Mesendoderm (in vitro differentiated cells): ENCODE measurements around the gene CNTN5.

Source experiments
- DNase-seq: peaks from one replicate; pipeline ENCODE4 v3.0.0; 2013
- H2AK5ac ChIP-seq: 2 replicates; pipeline ENCODE4 v1.6.1; 2013; ENCODE audit warnings: low read length, inconsistent platforms
- H2BK120ac ChIP-seq: 2 replicates; pipeline ENCODE4 v1.6.1; 2013; ENCODE audit warnings: low read depth, mild to moderate bottlenecking, low read length, moderate library complexity, mixed read lengths
- H2BK15ac ChIP-seq: replicated peaks from 2 replicates; pipeline ENCODE4 v1.6.1; 2013; ENCODE audit warnings: low read depth, mild to moderate bottlenecking, moderate library complexity
- H2BK5ac ChIP-seq: 2 replicates; pipeline ENCODE4 v1.6.1; 2013; ENCODE audit warnings: low read length, inconsistent platforms
- H3K18ac ChIP-seq: 2 replicates; pipeline ENCODE4 v1.6.1; 2013; ENCODE audit warnings: mild to moderate bottlenecking, low read length, mixed read lengths
- H3K23ac ChIP-seq: one replicate; pipeline ENCODE4 v1.6.1; 2013; ENCODE audit warnings: low read length
- H3K27ac ChIP-seq: 2 replicates; pipeline ENCODE4 v1.5.1; 2013; ENCODE audit warnings: low read depth, mild to moderate bottlenecking, inconsistent platforms, low read length, moderate library complexity
- H3K27me3 ChIP-seq: 2 replicates; pipeline ENCODE4 v1.6.1; 2013; ENCODE audit warnings: low read length, control low read depth, mild to moderate bottlenecking, inconsistent platforms; ENCODE audit not compliant: insufficient read depth, poor library complexity
- H3K36me3 ChIP-seq: 2 replicates; pipeline ENCODE4 v1.6.1; 2013; ENCODE audit warnings: low read length, inconsistent platforms; ENCODE audit not compliant: control insufficient read depth, insufficient read depth
- H3K4ac ChIP-seq: one replicate; pipeline ENCODE4 v1.6.1; 2013; ENCODE audit warnings: low read depth, mild to moderate bottlenecking, low read length, moderate library complexity
- H3K4me1 ChIP-seq: 2 replicates; pipeline ENCODE4 v1.6.1; 2013; ENCODE audit warnings: low read depth, low read length, inconsistent platforms; ENCODE audit not compliant: control insufficient read depth
- H3K4me2 ChIP-seq: 2 replicates; pipeline ENCODE4 v1.6.1; 2013; ENCODE audit warnings: low read length
- H3K4me3 ChIP-seq: 2 replicates; pipeline ENCODE4 v1.5.1; 2013; ENCODE audit warnings: mild to moderate bottlenecking, low read length
- H3K56ac ChIP-seq: one replicate; pipeline ENCODE4 v1.6.1; 2013; ENCODE audit warnings: low read length
- H3K79me1 ChIP-seq: 2 replicates; pipeline ENCODE4 v1.6.1; 2013; ENCODE audit warnings: low read length, inconsistent platforms
- H3K79me2 ChIP-seq: 2 replicates; pipeline ENCODE4 v1.6.1; 2013; ENCODE audit warnings: mild to moderate bottlenecking, low read length; ENCODE audit not compliant: control insufficient read depth, insufficient read depth
- H3K9ac ChIP-seq: 2 replicates; pipeline ENCODE4 v1.6.1; 2013; ENCODE audit warnings: low read length, inconsistent platforms
- H4K5ac ChIP-seq: one replicate; pipeline ENCODE4 v1.6.1; 2013; ENCODE audit warnings: low read length
- H4K8ac ChIP-seq: one replicate; pipeline ENCODE4 v1.6.1; 2013; ENCODE audit warnings: low read depth, mild to moderate bottlenecking, control low read depth, low read length, moderate library complexity
- WGBS: extraction: QIAGEN DNeasy Blood & Tissue Kit; methylation state at CpG from one replicate; pipeline ENCODE4 v1.1.7; 2013; ENCODE audit warnings: low lambda C conversion rate, missing lambda C conversion rate; ENCODE audit not compliant: insufficient coverage; ENCODE audit errors: extremely low coverage; 5-methylcytosine and 5-hydroxymethylcytosine counted together

The CNTN5 gene

GRCh38 chr11:99406345-99406744 is 385.6 kb downstream of the CNTN5 start:
- H3K4me1 ChIP-seq: no peaks in the 10 kb centered on the region
- no peak overlapping the region for H3K4me3 ChIP-seq

GRCh38 chr11:99410636-99411035 is 389.9 kb downstream of the CNTN5 start:
- no peak overlapping the region for H3K18ac ChIP-seq
- no peaks in the 10 kb centered on the region for H3K79me1 ChIP-seq
- H3K4me3 ChIP-seq: no peak overlapping the region
- no peak overlapping the region for H2BK15ac ChIP-seq
- H3K79me2 ChIP-seq: no peaks in the 10 kb centered on the region
- no peak overlapping the region for H3K56ac ChIP-seq
- H2BK120ac ChIP-seq: no peak overlapping the region
- no peak overlapping the region for H3K9ac ChIP-seq
- no peak overlapping the region for H2AK5ac ChIP-seq
- no CpG with 5 or more reads among the region's 3 CpGs for WGBS
- H4K8ac ChIP-seq: no peak overlapping the region
- no peak overlapping the region for H3K27ac ChIP-seq
- no peaks in the 10 kb centered on the region for H3K36me3 ChIP-seq
- H2BK5ac ChIP-seq: no peak overlapping the region
- H3K4me2 ChIP-seq: no peak overlapping the region
- H3K4me1 ChIP-seq: no peaks in the 10 kb centered on the region
- no peak overlapping the region for H3K23ac ChIP-seq
- no peak for DNase-seq
- no peak overlapping the region for H3K4ac ChIP-seq
- no peak overlapping the region for H4K5ac ChIP-seq
- H3K27me3 ChIP-seq: no peaks in the 10 kb centered on the region

More at GRCh38 chr11:99406345-99406744, 385.6 kb downstream of the CNTN5 start:
- H2BK120ac ChIP-seq: no peak overlapping the region
- no CpG with 5 or more reads among the region's 2 CpGs for WGBS
- H3K23ac ChIP-seq: no peak overlapping the region
- H3K4me2 ChIP-seq: no peak overlapping the region
- H4K5ac ChIP-seq: no peak overlapping the region
- H3K56ac ChIP-seq: no peak overlapping the region
- no peaks in the 10 kb centered on the region for H3K79me1 ChIP-seq
- no peak overlapping the region for H4K8ac ChIP-seq
- H3K27me3 ChIP-seq: no peaks in the 10 kb centered on the region
- no peak overlapping the region for H3K18ac ChIP-seq
- H2BK15ac ChIP-seq: no peak overlapping the region
- no peaks in the 10 kb centered on the region for H3K36me3 ChIP-seq
- DNase-seq: no peak
- no peak overlapping the region for H2BK5ac ChIP-seq
- H3K9ac ChIP-seq: no peak overlapping the region
- H2AK5ac ChIP-seq: no peak overlapping the region
- no peak overlapping the region for H3K27ac ChIP-seq
- H3K79me2 ChIP-seq: no peaks in the 10 kb centered on the region
- H3K4ac ChIP-seq: no peak overlapping the region

- Histone ChIP-seq H2BK15ac (no peak overlapping the region), H4K5ac (no peak overlapping the region), H3K79me2 (no peaks in the 10 kb centered on the region), H2AK5ac (no peak overlapping the region), H3K9ac (no peak overlapping the region), H3K23ac (no peak overlapping the region), H3K27ac (peak overlapping the region; percentile 14), H3K79me1 (no peaks in the 10 kb centered on the region), H3K27me3 (no peaks in the 10 kb centered on the region), H3K4ac (no peak overlapping the region), H3K56ac (peak overlapping the region; percentile 52), H3K36me3 (no peaks in the 10 kb centered on the region), H3K18ac (no peak overlapping the region), H3K4me2 (no peak overlapping the region), H2BK5ac (no peak overlapping the region), H4K8ac (no peak overlapping the region), H3K4me3 (no peak overlapping the region), H2BK120ac (no peak overlapping the region), H3K4me1 (peaks cover 5% of the 10 kb centered on the region)
- DNase-seq: peak; percentile 73
- 100% methylated on average over 1 of the region's 1 CpG for WGBS
Observed at GRCh38 chr11:99418927-99419720, 398.4 kb downstream of the CNTN5 start.

GRCh38 chr11:99419991-99420390 is 399.2 kb downstream of the CNTN5 start:
- Histone ChIP-seq H3K27me3 (no peaks in the 10 kb centered on the region), H3K4me2 (no peak overlapping the region), H3K4ac (no peak overlapping the region), H3K36me3 (no peaks in the 10 kb centered on the region), H4K8ac (no peak overlapping the region), H2BK15ac (no peak overlapping the region), H2BK5ac (no peak overlapping the region), H2BK120ac (no peak overlapping the region), H2AK5ac (no peak overlapping the region), H3K56ac (no peak overlapping the region), H3K27ac (no peak overlapping the region), H3K23ac (no peak overlapping the region), H3K18ac (no peak overlapping the region), H3K9ac (no peak overlapping the region), H3K4me1 (peaks cover 5% of the 10 kb centered on the region), H3K4me3 (no peak overlapping the region), H4K5ac (no peak overlapping the region), H3K79me2 (no peaks in the 10 kb centered on the region), H3K79me1 (no peaks in the 10 kb centered on the region)
- DNase-seq: no peak
- WGBS: no CpG with 5 or more reads among the region's 4 CpGs

- Histone ChIP-seq H4K8ac (no peak overlapping the region), H3K4ac (no peak overlapping the region), H2BK120ac (no peak overlapping the region), H3K4me3 (no peak overlapping the region), H2AK5ac (no peak overlapping the region), H4K5ac (no peak overlapping the region), H3K27ac (peak overlapping the region; percentile 62), H3K79me1 (no peaks in the 10 kb centered on the region), H3K79me2 (no peaks in the 10 kb centered on the region), H3K9ac (no peak overlapping the region), H3K36me3 (no peaks in the 10 kb centered on the region), H3K27me3 (no peaks in the 10 kb centered on the region), H2BK5ac (no peak overlapping the region), H3K4me2 (no peak overlapping the region), H3K4me1 (peaks cover 5% of the 10 kb centered on the region), H3K23ac (no peak overlapping the region), H3K56ac (no peak overlapping the region), H2BK15ac (no peak overlapping the region), H3K18ac (peak overlapping the region; percentile 75)
- no CpG with 5 or more reads among the region's 7 CpGs for WGBS
- DNase-seq: peak; percentile 69
Observed at GRCh38 chr11:99422581-99423427, 402.1 kb downstream of the CNTN5 start.
